Subcutaneous abdominal adipose tissue (tissue), 5 donors: ENCODE data around the gene KRT34.
"Not testable (repeated sequence)": the region's sequence is repeated elsewhere in the genome, so short reads cannot be mapped to it uniquely, and the experiment has no call there.

Experiments
- H3K27ac ChIP-seq: one replicate; pipeline ENCODE4 v1.7.0; 2013; ENCODE audit warnings: low read depth, mild to moderate bottlenecking, inconsistent platforms, low read length, moderate library complexity
- H3K27me3 ChIP-seq, 5 donors: one replicate each; pipeline ENCODE4 v1.7.0; 2013; ENCODE audit warnings: low read length in 5 of 5, inconsistent platforms in 1 of 5; ENCODE audit not compliant: control insufficient read depth in 5 of 5, insufficient read depth in 4 of 5
- H3K36me3 ChIP-seq, 5 donors: one replicate each; pipeline ENCODE4 v1.7.0; 2013; ENCODE audit warnings: low read length in 5 of 5; ENCODE audit not compliant: control insufficient read depth in 5 of 5, insufficient read depth in 5 of 5
- H3K4me1 ChIP-seq, 5 donors: one replicate each; pipeline ENCODE4 v1.7.0; 2013; ENCODE audit warnings: low read length in 5 of 5, mild to moderate bottlenecking in 3 of 5, moderate library complexity in 1 of 5; ENCODE audit not compliant: control insufficient read depth in 5 of 5, insufficient read depth in 5 of 5
- H3K4me3 ChIP-seq, 5 donors: one replicate each; pipeline ENCODE4 v1.7.0; 2013; ENCODE audit warnings: low read length in 5 of 5, low read depth in 1 of 5
- H3K9ac ChIP-seq, 5 donors: one replicate each; pipeline ENCODE4 v1.7.0; 2013; ENCODE audit warnings: low read length in 5 of 5, mild to moderate bottlenecking in 4 of 5, moderate library complexity in 3 of 5
- H3K9me3 ChIP-seq, 5 donors: one replicate each; pipeline ENCODE4 v1.7.0; 2013; ENCODE audit warnings: low read length in 5 of 5; ENCODE audit not compliant: control insufficient read depth in 5 of 5
- donor health status: healthy.
- donor health status: healthy.
- donor health status: healthy.
- donor health status: healthy.
- donor health status: healthy.

The KRT34 gene

GRCh38 chr17:41393826-41394225, 11.7 kb upstream of the KRT34 start:
- H3K9me3 ChIP-seq: no peaks in the 10 kb centered on the region
- H3K9ac ChIP-seq: no peak overlapping the region
- no peaks in the 10 kb centered on the region for H3K4me1 ChIP-seq
- peaks cover 0 to 11% (median 4%) of the 10 kb centered on the region in 5 donors for H3K27me3 ChIP-seq
- no peak overlapping the region for H3K27ac ChIP-seq
- no peak overlapping the region for H3K4me3 ChIP-seq
- H3K36me3 ChIP-seq: no peaks in the 10 kb centered on the region

- Histone ChIP-seq H3K4me1 (no peaks in the 10 kb centered on the region), H3K9ac (no peak overlapping the region), H3K36me3 (no peaks in the 10 kb centered on the region), H3K27me3 (peaks cover 0 to 11% (median 4%) of the 10 kb centered on the region in 5 donors), H3K27ac (no peak overlapping the region), H3K4me3 (no peak overlapping the region), H3K9me3 (no peaks in the 10 kb centered on the region)
Measured at GRCh38 chr17:41393294-41393693, 11.2 kb upstream of the KRT34 start.

- H3K4me1 ChIP-seq: no peaks in the 10 kb centered on the region
- H3K9ac ChIP-seq: no peak overlapping the region
- peaks cover 0 to 2% (median 0%) of the 10 kb centered on the region in 5 donors for H3K9me3 ChIP-seq
- H3K27ac ChIP-seq: no peak overlapping the region
- H3K36me3 ChIP-seq: no peaks in the 10 kb centered on the region
- peaks cover 0 to 11% (median 4%) of the 10 kb centered on the region in 5 donors for H3K27me3 ChIP-seq
- H3K4me3 ChIP-seq: no peak overlapping the region
Measured at GRCh38 chr17:41392278-41392677, 10.2 kb upstream of the KRT34 start.

GRCh38 chr17:41391535-41391934, 9.4 kb upstream of the KRT34 start:
- Histone ChIP-seq H3K4me1 (no peaks in the 10 kb centered on the region), H3K4me3 (no peak overlapping the region), H3K9me3 (peaks cover 0 to 5% (median 4%) of the 10 kb centered on the region in 5 donors)

GRCh38 chr17:41390411-41390938, 8.4 kb upstream of the KRT34 start:
- peaks cover 0 to 9% (median 6%) of the 10 kb centered on the region in 5 donors for H3K9me3 ChIP-seq
- no peak overlapping the region for H3K9ac ChIP-seq
- H3K27ac ChIP-seq: no peak overlapping the region
- no peaks in the 10 kb centered on the region for H3K4me1 ChIP-seq
- H3K27me3 ChIP-seq: peaks cover 0 to 10% (median 3%) of the 10 kb centered on the region in 5 donors
- H3K4me3 ChIP-seq: no peak overlapping the region
- no peaks in the 10 kb centered on the region for H3K36me3 ChIP-seq

More at GRCh38 chr17:41391535-41391934, 9.4 kb upstream of the KRT34 start:
- H3K27me3 ChIP-seq: peaks cover 0 to 11% (median 4%) of the 10 kb centered on the region in 5 donors
- H3K36me3 ChIP-seq: no peaks in the 10 kb centered on the region
- H3K9ac ChIP-seq: no peak overlapping the region
- no peak overlapping the region for H3K27ac ChIP-seq

- Histone ChIP-seq H3K4me1 (no peaks in the 10 kb centered on the region), H3K9ac (no peak overlapping the region), H3K4me3 (no peak overlapping the region), H3K9me3 (peaks cover 0 to 9% (median 6%) of the 10 kb centered on the region in 5 donors), H3K27me3 (peaks cover 0 to 5% (median 0%) of the 10 kb centered on the region in 5 donors), H3K27ac (no peak overlapping the region), H3K36me3 (no peaks in the 10 kb centered on the region)
Measured at GRCh38 chr17:41387670-41388069, 5.6 kb upstream of the KRT34 start.

GRCh38 chr17:41386227-41386626, 4.1 kb upstream of the KRT34 start:
- no peak overlapping the region for H3K27ac ChIP-seq
- no peaks in the 10 kb centered on the region for H3K4me1 ChIP-seq
- H3K9ac ChIP-seq: no peak overlapping the region
- H3K27me3 ChIP-seq: peaks cover 0 to 4% (median 3%) of the 10 kb centered on the region in 5 donors
- H3K4me3 ChIP-seq: no peak overlapping the region
- no peaks in the 10 kb centered on the region for H3K36me3 ChIP-seq
- H3K9me3 ChIP-seq: peaks cover 0 to 9% (median 6%) of the 10 kb centered on the region in 5 donors

GRCh38 chr17:41383690-41384089, 1.6 kb upstream of the KRT34 start:
- H3K4me3 ChIP-seq: no peak overlapping the region
- H3K27me3 ChIP-seq: peaks cover 0 to 10% (median 0%) of the 10 kb centered on the region in 5 donors
- H3K9ac ChIP-seq: no peak overlapping the region
- no peak overlapping the region for H3K27ac ChIP-seq
- H3K9me3 ChIP-seq: peaks cover 0 to 9% (median 6%) of the 10 kb centered on the region in 5 donors
- H3K4me1 ChIP-seq: no peaks in the 10 kb centered on the region
- H3K36me3 ChIP-seq: no peaks in the 10 kb centered on the region

GRCh38 chr17:41382394-41382793, 288 bp upstream of the KRT34 start:
- Histone ChIP-seq H3K36me3 (no peaks in the 10 kb centered on the region), H3K4me1 (peaks cover 0 to 3% (median 0%) of the 10 kb centered on the region in 5 donors), H3K27me3 (peaks cover 0 to 10% (median 0%) of the 10 kb centered on the region in 5 donors), H3K27ac (no peak overlapping the region), H3K4me3 (no peak overlapping the region), H3K9ac (no peak overlapping the region), H3K9me3 (peaks cover 0 to 9% (median 6%) of the 10 kb centered on the region in 5 donors)

- H3K27ac ChIP-seq, H3K4me1 ChIP-seq, H3K4me3 ChIP-seq, H3K36me3 ChIP-seq, H3K27me3 ChIP-seq, H3K9me3 ChIP-seq, H3K9ac ChIP-seq: not testable (repeated sequence)
Measured at GRCh38 chr17:41380091-41380490, 2.0 kb downstream of the KRT34 start.
